A549 (cell line): ENCODE measurements around the gene NOL3. TPM values are rescaled to one million over a fixed set of nuclear protein-coding genes. Genes with fewer than 3 reads are reported as not detected.

Experiments used
- ATAC-seq, 2 experiments: fragments of 200-7000 bp in 1 of 2; fragments of >200 bp in 1 of 2; cut with Nextera tagmentation in 1 of 2; cut with Tn5 transposase in 1 of 2; 3 replicates each; pipeline versions ENCODE4 v1.8.0 to v1.9.1; 2018 to 2020; ENCODE audit warnings: mild to moderate bottlenecking in 1 of 2, moderate library complexity in 1 of 2
- CTCF ChIA-PET: fragments of 300-600 bp; sonication (Branson Sonifier 250); formaldehyde crosslinking; extraction: SDS; loops from one replicate; lab custom pipeline; 2021; ENCODE audit warnings: antibody characterized with exemption, inconsistent platforms; lab: Yijun Ruan, JAX
- POLR2A ChIA-PET: fragments of 350-600 bp; formaldehyde crosslinking; extraction: SDS; loops from one replicate; lab custom pipeline; 2021; ENCODE audit warnings: antibody characterized with exemption, inconsistent platforms; lab: Yijun Ruan, JAX
- DNase-seq, 2 experiments: peaks; one replicate each; pipeline versions ENCODE4 v3.0.0 to v3.0.0-alpha.2; 2011 to 2016; ENCODE audit warnings: low read depth in 1 of 2, low spot score in 1 of 2
- FAIRE-seq: peaks from 2 replicates; lab custom pipeline; 2011; peaks lifted over from hg19 to GRCh38; lab: Jason Lieb, UNC
- H3K27ac ChIP-seq, 2 experiments: fragments of >200 bp; sonication (Bioruptor Twin); formaldehyde crosslinking; 3 replicates each; pipeline ENCODE4 v1.5.1; 2016 to 2017
- H3K4me1 ChIP-seq: fragments of >200 bp; sonication (Bioruptor Twin); formaldehyde crosslinking; 3 replicates; pipeline ENCODE4 v1.6.1; 2016
- H3K4me2 ChIP-seq: fragments of >200 bp; sonication (Bioruptor Twin); formaldehyde crosslinking; 3 replicates; pipeline ENCODE4 v1.6.1; 2016
- H3K4me3 ChIP-seq: fragments of >200 bp; sonication (Bioruptor Twin); formaldehyde crosslinking; 3 replicates; pipeline ENCODE4 v1.5.1; 2016
- H3K9me3 ChIP-seq: fragments of >200 bp; sonication (Bioruptor Twin); formaldehyde crosslinking; 3 replicates; pipeline ENCODE4 v1.6.1; 2016
- CHD2 ChIP-seq: fragments of 150-350 bp; IDR thresholded peaks from 2 replicates; pipeline ENCODE4 v1.6.1; 2014; ENCODE audit warnings: low read length; ENCODE audit not compliant: partially characterized antibody
- EP300 ChIP-seq, 2 experiments: fragments of >200 bp; sonication (Bioruptor Twin); formaldehyde crosslinking; IDR thresholded peaks; 2 replicates in 1 of 2; 3 replicates in 1 of 2; pipeline ENCODE4 v1.6.1; 2016 to 2017
- HOXB5 ChIP-seq: fragments of 250-450 bp; sonication (Bioruptor Pico); IDR thresholded peaks from 2 replicates; pipeline ENCODE4 v1.5.0; 2020; ENCODE audit warnings: mild to moderate bottlenecking, moderate library complexity
- JUN ChIP-seq, 2 experiments: fragments of >200 bp; sonication (Bioruptor Twin); formaldehyde crosslinking; IDR thresholded peaks; 2 replicates in 1 of 2; 3 replicates in 1 of 2; pipeline ENCODE4 v1.6.1; 2016 to 2017
- KDM5A ChIP-seq: fragments of 200-600 bp; sonication (generic); IDR thresholded peaks from 2 replicates; pipeline ENCODE4 v1.6.1; 2016; ENCODE audit warnings: antibody characterized with exemption, mild to moderate bottlenecking
- MAZ ChIP-seq: fragments of 150-350 bp; IDR thresholded peaks from 2 replicates; pipeline ENCODE4 v1.6.1; 2014; ENCODE audit warnings: antibody characterized with exemption, low read depth, low read length, borderline replicate concordance
- MYC ChIP-seq: IDR thresholded peaks from 2 replicates; pipeline ENCODE4 v1.6.1; 2012; ENCODE audit warnings: mild to moderate bottlenecking, inconsistent platforms, low read length, improper control_type of control experiment, borderline replicate concordance
- NPAS2 ChIP-seq: fragments of 250-450 bp; sonication (Bioruptor Pico); IDR thresholded peaks from 2 replicates; pipeline ENCODE4 v1.8.0; 2022; ENCODE audit warnings: mild to moderate bottlenecking, moderate library complexity, borderline replicate concordance
- SREBF2 ChIP-seq: fragments of 450-650 bp; IDR thresholded peaks from 2 replicates; pipeline ENCODE4 v1.6.1; 2014; ENCODE audit warnings: mild to moderate bottlenecking, moderate library complexity
- TP53 ChIP-seq: fragments of 250-450 bp; sonication (Bioruptor Pico); IDR thresholded peaks from 2 replicates; pipeline ENCODE4 v1.5.0; 2021; ENCODE audit warnings: mild to moderate bottlenecking, moderate library complexity
- ZC3H11A ChIP-seq: fragments of 450-650 bp; IDR thresholded peaks from 2 replicates; pipeline ENCODE4 v1.6.1; 2014; ENCODE audit warnings: antibody characterized with exemption, mild to moderate bottlenecking
- ZSCAN20 ChIP-seq: fragments of 250-450 bp; sonication (Bioruptor Pico); IDR thresholded peaks from 2 replicates; pipeline ENCODE4 v1.8.0; 2022; ENCODE audit warnings: mild to moderate bottlenecking, moderate library complexity
- WGBS: methylation state at CpG from one replicate; pipeline ENCODE4 v1.1.6; 2017; ENCODE audit errors: missing lambda C conversion rate; 5-methylcytosine and 5-hydroxymethylcytosine counted together
- polyA plus RNA-seq, 4 experiments: library from polyadenylated mRNA; depleted of rRNA in 3 of 4; stranded (reverse); fragments of >200 nt; fragmentation: RNase III in 1 of 4; extraction: RNeasy Plus Mini Kit Qiagen cat#74134 plus additional on column Dnase treatment in 1 of 4; gene quantifications; 2 replicates in 3 of 4; 3 replicates in 1 of 4; pipeline ENCODE4 v1.2.3, GENCODE V29; 2011 to 2017
- TF ChIP-seq, protein P1 (sequence below): fragments of >200 bp; sonication (Bioruptor Twin); formaldehyde crosslinking; IDR thresholded peaks from 3 replicates; pipeline ENCODE4 v1.6.1; 2016
- TF ChIP-seq, protein P2 (sequence below): fragments of 250-450 bp; sonication (Bioruptor Pico); IDR thresholded peaks from 2 replicates; pipeline ENCODE4 v1.5.0; 2020; ENCODE audit warnings: low read depth, mild to moderate bottlenecking, moderate library complexity
- TF ChIP-seq, protein P3 (sequence below): IDR thresholded peaks from 2 replicates; pipeline ENCODE4 v1.6.1; 2012
- TF ChIP-seq, protein P4 (sequence below): fragments of 150-350 bp; IDR thresholded peaks from 2 replicates; pipeline ENCODE4 v1.6.1; 2014; ENCODE audit warnings: low read depth, mild to moderate bottlenecking, low read length
- TF ChIP-seq, protein P5 (sequence below): fragments of >200 bp; sonication (Bioruptor Twin); formaldehyde crosslinking; IDR thresholded peaks from 2 replicates; pipeline ENCODE4 v1.6.1; 2016
- TF ChIP-seq, protein P6 (sequence below): IDR thresholded peaks from 2 replicates; pipeline ENCODE4 v1.6.1; 2012

The NOL3 gene
- polyA plus RNA-seq, 2 of the 4 experiments (the other 2 are of a cell fraction): 22.6 to 39.1 TPM

DNA sequence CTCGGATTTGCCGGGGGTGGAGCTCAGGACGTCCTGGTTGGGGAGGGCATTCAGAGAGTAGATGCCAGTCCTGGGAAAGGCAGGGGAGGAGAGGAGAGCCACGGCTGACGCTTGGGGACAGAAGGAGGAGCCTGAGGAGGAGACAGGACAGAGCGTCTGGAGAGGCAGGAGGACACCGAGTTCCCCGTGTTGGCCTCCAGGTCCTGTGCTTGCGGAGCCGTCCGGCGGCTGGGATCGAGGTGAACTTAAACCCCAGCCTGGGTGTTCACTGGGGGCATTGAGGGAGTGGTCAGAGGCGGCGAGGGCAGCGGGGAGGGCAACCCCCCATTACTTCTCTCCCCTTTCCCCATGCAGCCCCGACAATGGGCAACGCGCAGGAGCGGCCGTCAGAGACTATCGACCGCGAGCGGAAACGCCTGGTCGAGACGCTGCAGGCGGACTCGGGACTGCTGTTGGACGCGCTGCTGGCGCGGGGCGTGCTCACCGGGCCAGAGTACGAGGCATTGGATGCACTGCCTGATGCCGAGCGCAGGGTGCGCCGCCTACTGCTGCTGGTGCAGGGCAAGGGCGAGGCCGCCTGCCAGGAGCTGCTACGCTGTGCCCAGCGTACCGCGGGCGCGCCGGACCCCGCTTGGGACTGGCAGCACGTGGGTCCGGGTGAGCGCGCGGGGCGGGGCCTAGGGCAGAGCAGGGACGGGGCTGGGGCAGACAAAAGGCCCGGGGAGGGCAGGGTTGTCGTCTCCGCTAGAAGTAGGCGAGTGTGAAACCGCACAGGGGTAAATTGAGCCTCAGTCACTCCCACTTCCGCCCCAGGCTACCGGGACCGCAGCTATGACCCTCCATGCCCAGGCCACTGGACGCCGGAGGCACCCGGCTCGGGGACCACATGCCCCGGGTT is 3.7 kb downstream of the NOL3 start (continued):
- TF ChIP-seq, protein P1, sequence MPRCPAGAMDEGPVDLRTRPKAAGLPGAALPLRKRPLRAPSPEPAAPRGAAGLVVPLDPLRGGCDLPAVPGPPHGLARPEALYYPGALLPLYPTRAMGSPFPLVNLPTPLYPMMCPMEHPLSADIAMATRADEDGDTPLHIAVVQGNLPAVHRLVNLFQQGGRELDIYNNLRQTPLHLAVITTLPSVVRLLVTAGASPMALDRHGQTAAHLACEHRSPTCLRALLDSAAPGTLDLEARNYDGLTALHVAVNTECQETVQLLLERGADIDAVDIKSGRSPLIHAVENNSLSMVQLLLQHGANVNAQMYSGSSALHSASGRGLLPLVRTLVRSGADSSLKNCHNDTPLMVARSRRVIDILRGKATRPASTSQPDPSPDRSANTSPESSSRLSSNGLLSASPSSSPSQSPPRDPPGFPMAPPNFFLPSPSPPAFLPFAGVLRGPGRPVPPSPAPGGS: peak; percentile 36; the same call in 1 of the 3 replicates
- TF ChIP-seq JUN (IDR thresholded peaks at IDR 0.05) (peak; percentile 61 to 63; a peak in 3 of 5 replicates), ZSCAN20 (no peak), MAZ (no peak), EP300 (IDR thresholded peaks at IDR 0.05) (no peak)

DNA sequence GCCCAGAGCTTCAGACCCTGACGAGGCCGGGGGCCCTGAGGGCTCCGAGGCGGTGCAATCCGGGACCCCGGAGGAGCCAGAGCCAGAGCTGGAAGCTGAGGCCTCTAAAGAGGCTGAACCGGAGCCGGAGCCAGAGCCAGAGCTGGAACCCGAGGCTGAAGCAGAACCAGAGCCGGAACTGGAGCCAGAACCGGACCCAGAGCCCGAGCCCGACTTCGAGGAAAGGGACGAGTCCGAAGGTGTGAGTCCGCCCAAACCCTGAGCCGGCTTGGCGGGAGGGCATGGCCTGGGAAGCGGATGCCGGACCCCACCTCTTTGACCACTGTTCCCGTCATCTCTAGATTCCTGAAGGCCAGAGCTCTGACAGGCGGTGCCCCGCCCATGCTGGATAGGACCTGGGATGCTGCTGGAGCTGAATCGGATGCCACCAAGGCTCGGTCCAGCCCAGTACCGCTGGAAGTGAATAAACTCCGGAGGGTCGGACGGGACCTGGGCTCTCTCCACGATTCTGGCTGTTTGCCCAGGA is 4.4 kb downstream of the NOL3 start:
- Histone ChIP-seq H3K27ac (peak overlapping the region; percentile 84 to 87), H3K9me3 (no peaks in the 10 kb centered on the region), H3K4me3 (peak overlapping the region; percentile 50), H3K4me1 (peaks cover 38% of the 10 kb centered on the region), H3K4me2 (peak overlapping the region; percentile 88)
- CTCF ChIA-PET: interaction anchor here (0.7 to 20.5 kb wide), 10 partner anchors 11 to 307 kb away, joined by 3 to 314 read pairs (median 5); partner anchors contain the start of genes ATP6V0D1, B3GNT9, EXOC3L1 and FBXL8
- POLR2A ChIA-PET: interaction anchor here (0.6 to 1.2 kb wide), 2 partner anchors 10 to 14 kb away, joined by 3 to 7 read pairs; no protein-coding TSS in a partner anchor
- no peak for FAIRE-seq
- TF ChIP-seq, protein P2, sequence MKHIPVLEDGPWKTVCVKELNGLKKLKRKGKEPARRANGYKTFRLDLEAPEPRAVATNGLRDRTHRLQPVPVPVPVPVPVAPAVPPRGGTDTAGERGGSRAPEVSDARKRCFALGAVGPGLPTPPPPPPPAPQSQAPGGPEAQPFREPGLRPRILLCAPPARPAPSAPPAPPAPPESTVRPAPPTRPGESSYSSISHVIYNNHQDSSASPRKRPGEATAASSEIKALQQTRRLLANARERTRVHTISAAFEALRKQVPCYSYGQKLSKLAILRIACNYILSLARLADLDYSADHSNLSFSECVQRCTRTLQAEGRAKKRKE (CRISPR knock-in tag): no peak
- no peak for TF ChIP-seq KDM5A
- no peak for TF ChIP-seq SREBF2
- TF ChIP-seq CHD2: no peak
- TF ChIP-seq HOXB5 (CRISPR knock-in tag): no peak
- TF ChIP-seq, protein P1: no peak
- TF ChIP-seq NPAS2 (CRISPR knock-in tag): no peak
- TF ChIP-seq ZC3H11A: no peak
- TF ChIP-seq, protein P3, sequence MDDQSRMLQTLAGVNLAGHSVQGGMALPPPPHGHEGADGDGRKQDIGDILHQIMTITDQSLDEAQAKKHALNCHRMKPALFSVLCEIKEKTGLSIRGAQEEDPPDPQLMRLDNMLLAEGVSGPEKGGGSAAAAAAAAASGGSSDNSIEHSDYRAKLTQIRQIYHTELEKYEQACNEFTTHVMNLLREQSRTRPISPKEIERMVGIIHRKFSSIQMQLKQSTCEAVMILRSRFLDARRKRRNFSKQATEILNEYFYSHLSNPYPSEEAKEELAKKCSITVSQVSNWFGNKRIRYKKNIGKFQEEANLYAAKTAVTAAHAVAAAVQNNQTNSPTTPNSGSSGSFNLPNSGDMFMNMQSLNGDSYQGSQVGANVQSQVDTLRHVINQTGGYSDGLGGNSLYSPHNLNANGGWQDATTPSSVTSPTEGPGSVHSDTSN: no peak
- TF ChIP-seq MYC: no peak
- no peak for TF ChIP-seq TP53 (CRISPR knock-in tag)
- TF ChIP-seq, protein P4, sequence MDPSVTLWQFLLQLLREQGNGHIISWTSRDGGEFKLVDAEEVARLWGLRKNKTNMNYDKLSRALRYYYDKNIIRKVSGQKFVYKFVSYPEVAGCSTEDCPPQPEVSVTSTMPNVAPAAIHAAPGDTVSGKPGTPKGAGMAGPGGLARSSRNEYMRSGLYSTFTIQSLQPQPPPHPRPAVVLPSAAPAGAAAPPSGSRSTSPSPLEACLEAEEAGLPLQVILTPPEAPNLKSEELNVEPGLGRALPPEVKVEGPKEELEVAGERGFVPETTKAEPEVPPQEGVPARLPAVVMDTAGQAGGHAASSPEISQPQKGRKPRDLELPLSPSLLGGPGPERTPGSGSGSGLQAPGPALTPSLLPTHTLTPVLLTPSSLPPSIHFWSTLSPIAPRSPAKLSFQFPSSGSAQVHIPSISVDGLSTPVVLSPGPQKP: no peak
- TF ChIP-seq, protein P5, sequence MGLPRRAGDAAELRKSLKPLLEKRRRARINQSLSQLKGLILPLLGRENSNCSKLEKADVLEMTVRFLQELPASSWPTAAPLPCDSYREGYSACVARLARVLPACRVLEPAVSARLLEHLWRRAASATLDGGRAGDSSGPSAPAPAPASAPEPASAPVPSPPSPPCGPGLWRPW: no peak
- TF ChIP-seq, protein P6, sequence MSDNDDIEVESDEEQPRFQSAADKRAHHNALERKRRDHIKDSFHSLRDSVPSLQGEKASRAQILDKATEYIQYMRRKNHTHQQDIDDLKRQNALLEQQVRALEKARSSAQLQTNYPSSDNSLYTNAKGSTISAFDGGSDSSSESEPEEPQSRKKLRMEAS: no peak
- WGBS: 92% methylated on average over 23 of the region's 31 CpGs
- DNase-seq: no peak
- ATAC-seq: no peak
